IPS-18c (cell line): ENCODE measurements around the gene SOX18.
"Not testable (repeated sequence)": the region's sequence is repeated elsewhere in the genome, so short reads cannot be mapped to it uniquely, and the experiment has no call there.

ENCODE experiments used
- H3K4me3 ChIP-seq: 2 replicates; pipeline ENCODE4 v1.7.0; 2013; ENCODE audit warnings: low read depth, mild to moderate bottlenecking, low read length, moderate library complexity; ENCODE audit not compliant: insufficient read depth
- H3K9me3 ChIP-seq: one replicate; pipeline ENCODE4 v1.6.1; 2013; ENCODE audit warnings: mild to moderate bottlenecking, low read length, moderate library complexity; ENCODE audit not compliant: control insufficient read depth, insufficient read depth

The SOX18 gene

GRCh38 chr20:64022671-64023360 is 26.6 kb downstream of the SOX18 start:
- H3K4me3 ChIP-seq = no peak overlapping the region
- H3K9me3 ChIP-seq = no peaks in the 10 kb centered on the region

- H3K9me3 ChIP-seq = no peaks in the 10 kb centered on the region
- H3K4me3 ChIP-seq = no peak overlapping the region
Measured at GRCh38 chr20:64021124-64021975, 28.1 kb downstream of the SOX18 start.

- no peaks in the 10 kb centered on the region for H3K9me3 ChIP-seq
- H3K4me3 ChIP-seq = no peak overlapping the region
Measured at GRCh38 chr20:64015635-64016034, 33.8 kb downstream of the SOX18 start.

- H3K4me3 ChIP-seq, H3K9me3 ChIP-seq: not testable (repeated sequence)
Measured at GRCh38 chr20:64012385-64013154, 36.9 kb downstream of the SOX18 start.

GRCh38 chr20:64011366-64011779 is 38.1 kb downstream of the SOX18 start:
- Histone ChIP-seq H3K4me3 (no peak overlapping the region), H3K9me3 (no peaks in the 10 kb centered on the region)

GRCh38 chr20:64010711-64011237 is 38.7 kb downstream of the SOX18 start:
- Histone ChIP-seq H3K4me3 (no peak overlapping the region), H3K9me3 (no peaks in the 10 kb centered on the region)

- no peaks in the 10 kb centered on the region for H3K9me3 ChIP-seq
- no peak overlapping the region for H3K4me3 ChIP-seq
Measured at GRCh38 chr20:64009811-64010387, 39.5 kb downstream of the SOX18 start.

- Histone ChIP-seq H3K9me3 (no peaks in the 10 kb centered on the region), H3K4me3 (no peak overlapping the region)
Measured at GRCh38 chr20:64006902-64007301, 42.5 kb downstream of the SOX18 start.

GRCh38 chr20:64006490-64006889 is 42.9 kb downstream of the SOX18 start:
- Histone ChIP-seq H3K9me3 (no peaks in the 10 kb centered on the region), H3K4me3 (no peak overlapping the region)

GRCh38 chr20:64005394-64005793 is 44.0 kb downstream of the SOX18 start:
- Histone ChIP-seq H3K9me3 (no peaks in the 10 kb centered on the region), H3K4me3 (no peak overlapping the region)

GRCh38 chr20:64003960-64004725 is 45.3 kb downstream of the SOX18 start:
- Histone ChIP-seq H3K9me3 (no peaks in the 10 kb centered on the region), H3K4me3 (no peak overlapping the region)

GRCh38 chr20:64001607-64002011 is 47.8 kb downstream of the SOX18 start:
- Histone ChIP-seq H3K9me3 (no peaks in the 10 kb centered on the region), H3K4me3 (no peak overlapping the region)

GRCh38 chr20:64000906-64001305 is 48.5 kb downstream of the SOX18 start:
- no peaks in the 10 kb centered on the region for H3K9me3 ChIP-seq
- no peak overlapping the region for H3K4me3 ChIP-seq
